ENCODE data around the gene NRSN1.

NRSN1 gene

DNA sequence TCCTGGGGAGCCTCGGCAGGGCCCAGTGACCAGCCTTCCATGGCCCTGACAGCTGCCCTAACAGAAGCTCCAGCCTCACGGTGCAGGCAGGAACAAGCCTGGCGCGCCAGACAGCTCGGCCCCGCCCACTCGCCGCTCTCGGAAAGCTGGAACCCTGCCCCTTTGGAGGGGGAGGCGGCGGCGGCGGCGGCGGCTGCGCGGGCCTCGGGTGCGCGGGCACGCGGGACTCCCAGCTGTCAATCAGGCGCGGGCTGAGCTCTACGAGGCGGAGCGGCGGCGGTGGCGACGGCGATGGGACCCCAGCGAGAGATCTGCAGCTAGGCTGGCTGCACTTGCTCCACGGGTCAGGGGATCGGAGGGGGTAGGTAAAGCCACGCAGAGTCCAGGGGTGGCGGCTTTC is at the start of gene NRSN1:
TSS of gene NRSN1 (plus strand) at position 236 of the 400 bp plus-strand sequence. CDS start 8,113 bp downstream, outside the sequence.
- DNase-seq (ENCODE audit: low read depth in 2 of 2, low spot score in 1 of 2) = no peak

- no peak for DNase-seq (ENCODE audit: low read depth in 2 of 2, low spot score in 1 of 2)
Measured at GRCh38 chr6:24078200-24078599, 47.8 kb upstream of the NRSN1 start.

GRCh38 chr6:24079076-24079475 is 46.9 kb upstream of the NRSN1 start:
- no peak for DNase-seq (ENCODE audit: low read depth in 2 of 2, low spot score in 1 of 2)

GRCh38 chr6:24080711-24081110 is 45.3 kb upstream of the NRSN1 start:
- DNase-seq (ENCODE audit: low read depth in 2 of 2, low spot score in 1 of 2) = no peak

DNA sequence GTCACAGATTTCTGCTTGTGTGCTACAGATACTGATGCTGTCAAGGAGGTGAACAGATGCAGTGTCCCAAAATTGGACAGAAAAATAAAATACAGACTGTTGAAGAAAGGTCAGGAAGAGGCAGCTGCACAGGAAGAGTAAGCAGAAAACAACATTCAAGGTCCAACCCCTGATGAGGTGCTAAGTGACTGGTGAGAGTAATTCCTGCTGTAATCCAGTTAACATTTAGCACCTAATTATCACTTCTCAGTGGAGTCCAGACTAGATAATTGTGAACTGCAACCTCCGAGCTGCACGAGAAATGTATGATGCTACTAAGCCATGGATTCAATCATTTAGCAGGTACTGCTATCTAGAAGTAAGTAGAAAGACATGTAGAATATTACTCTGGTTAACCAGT is 36.3 kb upstream of the NRSN1 start:
- DNase-seq (ENCODE audit: low read depth in 2 of 2, low spot score in 1 of 2) = no peak

GRCh38 chr6:24092407-24092806 is 33.6 kb upstream of the NRSN1 start:
- DNase-seq (ENCODE audit: low read depth in 2 of 2, low spot score in 1 of 2) = no peak

DNA sequence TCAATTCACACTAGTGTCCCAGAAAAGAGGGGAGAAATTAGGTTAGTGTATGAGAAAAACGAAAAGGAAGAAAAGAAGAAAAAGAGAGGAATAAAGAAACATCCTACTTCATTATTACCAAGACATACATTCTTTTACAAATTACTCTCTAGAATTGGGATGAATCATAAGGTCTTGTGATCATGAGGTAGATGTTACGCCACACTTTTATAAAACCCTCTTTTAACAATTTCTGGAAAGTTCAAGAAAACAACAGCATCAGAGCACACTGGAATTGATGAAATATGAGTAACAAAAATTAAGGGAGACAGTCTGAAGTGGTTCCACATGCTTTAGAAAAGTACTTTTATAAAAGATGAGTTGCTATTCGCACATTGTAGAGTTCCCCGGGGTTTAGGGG is 32.6 kb upstream of the NRSN1 start:
- no peak for DNase-seq (ENCODE audit: low read depth in 2 of 2, low spot score in 1 of 2)

GRCh38 chr6:24099181-24099580 is 26.8 kb upstream of the NRSN1 start:
- no peak for DNase-seq (ENCODE audit: low read depth in 2 of 2, low spot score in 1 of 2)

GRCh38 chr6:24100024-24100769 is 25.8 kb upstream of the NRSN1 start:
- no peak for DNase-seq (ENCODE audit: low read depth in 2 of 2, low spot score in 1 of 2)

DNA sequence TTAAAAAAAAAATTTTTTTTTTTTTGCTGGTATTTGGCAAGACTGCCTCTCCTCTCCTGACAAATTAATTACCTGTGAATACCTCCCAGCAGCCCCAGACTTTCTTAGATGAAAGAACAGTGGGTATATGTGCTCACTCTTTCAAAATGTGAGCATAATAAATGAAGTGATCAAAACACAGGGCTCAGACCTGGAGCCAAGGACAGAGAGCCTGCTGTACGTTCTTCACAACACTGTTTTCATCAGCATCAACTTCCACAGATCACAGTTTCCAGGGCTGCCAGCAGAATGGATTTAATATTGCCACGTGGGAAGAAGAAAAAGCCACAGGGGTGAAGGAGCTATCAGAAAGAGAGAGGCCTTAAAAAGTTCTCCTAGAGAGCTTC is 25.3 kb upstream of the NRSN1 start:
- DNase-seq (ENCODE audit: low read depth in 2 of 2, low spot score in 1 of 2) = no peak

GRCh38 chr6:24105191-24105590 is 20.8 kb upstream of the NRSN1 start:
- DNase-seq (ENCODE audit: low read depth in 2 of 2, low spot score in 1 of 2) = no peak

- DNase-seq (ENCODE audit: low read depth in 2 of 2, low spot score in 1 of 2) = no peak
Measured at GRCh38 chr6:24106291-24106690, 19.7 kb upstream of the NRSN1 start.

DNA sequence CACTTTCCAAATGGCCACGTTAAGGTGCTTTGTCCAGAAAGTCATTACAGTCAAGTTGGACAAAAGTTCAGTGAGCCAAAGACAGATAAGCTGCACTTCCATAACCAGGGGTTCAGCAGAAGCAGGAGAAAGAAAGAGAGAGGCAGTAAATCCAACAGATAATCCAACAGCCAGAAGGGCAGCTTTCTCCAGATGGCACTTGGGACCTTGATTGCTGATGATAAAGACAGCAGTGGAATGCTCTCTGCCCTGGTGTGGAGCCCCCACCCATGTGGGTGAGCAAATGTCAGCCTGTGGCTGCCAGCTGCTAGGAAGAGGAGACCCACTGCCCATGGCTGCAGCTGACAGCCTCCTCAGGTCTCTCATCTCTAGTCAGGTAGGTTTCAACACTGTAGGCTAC is 18.7 kb upstream of the NRSN1 start:
- no peak for DNase-seq (ENCODE audit: low read depth in 2 of 2, low spot score in 1 of 2)

GRCh38 chr6:24108056-24108455 is 18.0 kb upstream of the NRSN1 start:
- DNase-seq (ENCODE audit: low read depth in 2 of 2, low spot score in 1 of 2) = no peak

DNA sequence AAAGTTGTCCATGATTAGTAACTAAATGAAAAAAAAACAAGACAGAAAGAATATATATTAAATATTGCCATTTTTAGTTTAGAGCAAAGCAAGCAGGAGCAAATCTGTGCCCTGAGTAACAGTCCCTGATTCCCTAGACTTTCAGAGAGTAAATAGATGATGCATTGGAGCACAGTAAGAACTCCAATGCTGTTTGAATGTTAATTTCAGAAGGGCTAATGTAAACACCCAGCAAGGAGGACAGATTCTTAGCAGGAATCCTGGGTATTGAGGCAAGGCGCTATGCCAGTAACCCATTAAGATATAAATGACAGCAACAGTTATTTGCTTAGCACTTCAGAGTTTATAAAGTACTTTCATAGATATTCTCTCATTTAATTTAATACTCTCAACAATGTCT is 15.6 kb upstream of the NRSN1 start:
- no peak for DNase-seq (ENCODE audit: low read depth in 2 of 2, low spot score in 1 of 2)

- DNase-seq (ENCODE audit: low read depth in 2 of 2, low spot score in 1 of 2) = no peak
Measured at GRCh38 chr6:24113891-24114290, 12.1 kb upstream of the NRSN1 start.

DNA sequence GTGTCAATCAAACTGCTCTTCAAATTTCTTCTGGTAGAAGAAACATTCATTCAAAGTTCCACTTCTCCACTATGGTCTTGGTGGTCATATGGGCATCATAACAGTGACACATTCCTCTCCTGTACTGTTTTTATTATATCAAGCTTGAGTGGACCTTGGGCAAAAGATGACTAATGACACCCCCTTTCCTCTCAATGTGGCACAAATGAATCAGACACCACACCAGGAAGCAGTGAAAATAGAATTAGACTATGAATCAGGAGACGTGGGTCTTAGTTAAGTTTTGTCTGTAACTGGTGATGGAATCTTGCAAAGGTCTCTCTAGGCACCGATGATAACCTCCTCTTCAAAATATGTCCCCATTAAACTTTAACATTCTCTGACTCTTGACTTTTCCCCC is 9.0 kb upstream of the NRSN1 start:
- no peak for DNase-seq (ENCODE audit: low read depth in 2 of 2, low spot score in 1 of 2)

DNA sequence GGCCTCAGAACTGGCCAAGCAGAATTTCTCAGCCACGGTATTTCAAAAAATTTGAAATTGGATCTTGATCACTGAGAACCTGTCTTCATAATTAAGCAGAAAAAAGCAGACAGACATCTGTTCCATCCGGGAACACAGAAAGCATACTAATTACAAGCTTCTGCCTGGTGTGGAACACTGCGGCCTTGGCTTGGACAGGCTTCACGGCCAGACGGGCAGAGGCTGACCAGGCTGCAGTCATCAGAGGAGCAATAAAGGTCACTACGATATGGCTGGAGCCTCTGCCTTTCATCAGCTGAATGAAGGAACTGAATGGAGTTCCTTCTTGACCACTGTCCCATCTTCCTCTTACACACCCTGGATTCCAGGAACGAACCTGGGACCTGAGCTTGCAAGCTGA is 3.9 kb upstream of the NRSN1 start:
- DNase-seq (ENCODE audit: low read depth in 2 of 2, low spot score in 1 of 2) = no peak

DNA sequence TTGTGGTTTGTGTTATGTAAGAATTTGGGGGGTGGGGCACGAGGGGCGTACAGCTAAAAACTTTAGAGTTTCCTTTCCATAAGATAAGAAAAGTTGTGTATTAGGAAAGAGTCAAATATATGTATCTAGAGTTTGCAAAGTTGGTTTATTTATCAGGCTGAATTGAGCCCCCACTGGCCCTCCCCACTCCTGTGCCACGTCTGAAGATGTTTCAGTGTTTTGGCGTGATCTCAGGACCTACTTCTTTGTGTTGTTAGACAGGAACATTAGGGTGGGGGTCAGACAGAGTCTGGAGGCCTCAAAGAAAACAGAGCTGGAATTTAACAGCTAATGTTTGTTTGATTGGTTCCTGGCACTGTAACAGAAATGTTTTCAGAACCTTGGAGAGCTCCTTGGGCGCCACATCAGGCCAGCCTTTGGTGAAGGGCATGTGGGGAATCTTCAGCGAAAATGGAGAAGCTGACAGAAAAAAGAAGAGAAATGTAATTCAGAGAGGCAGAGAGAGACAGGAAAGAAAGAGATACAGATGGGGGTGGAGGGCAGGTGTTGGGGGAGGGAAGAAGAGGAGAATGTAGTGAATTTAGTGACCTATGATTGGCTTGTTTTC is 674 bp downstream of the NRSN1 start:
- DNase-seq (ENCODE audit: low read depth in 2 of 2, low spot score in 1 of 2) = no peak

DNA sequence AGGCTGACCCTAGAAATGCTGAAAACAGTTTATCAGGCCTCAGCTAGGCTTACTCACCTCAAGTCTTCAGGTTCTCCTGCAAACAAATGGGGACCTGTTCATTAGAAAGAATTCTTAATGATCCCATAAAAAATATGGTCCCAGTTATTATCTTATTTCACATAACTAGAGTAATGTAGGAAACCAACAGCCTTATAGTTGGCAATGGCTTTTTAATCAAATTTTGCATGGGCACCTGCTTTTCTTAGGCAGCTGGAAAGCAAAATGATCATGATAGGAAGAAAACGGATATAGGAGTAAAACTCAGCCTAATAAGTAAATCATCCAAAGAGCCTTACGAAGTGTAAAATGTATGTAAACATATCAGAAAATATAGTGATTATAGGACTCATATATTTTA is 1.3 kb downstream of the NRSN1 start:
- DNase-seq (ENCODE audit: low read depth in 2 of 2, low spot score in 1 of 2) = no peak

GRCh38 chr6:24131751-24132150 is 5.7 kb downstream of the NRSN1 start:
- no peak for DNase-seq (ENCODE audit: low read depth in 2 of 2, low spot score in 1 of 2)

DNA sequence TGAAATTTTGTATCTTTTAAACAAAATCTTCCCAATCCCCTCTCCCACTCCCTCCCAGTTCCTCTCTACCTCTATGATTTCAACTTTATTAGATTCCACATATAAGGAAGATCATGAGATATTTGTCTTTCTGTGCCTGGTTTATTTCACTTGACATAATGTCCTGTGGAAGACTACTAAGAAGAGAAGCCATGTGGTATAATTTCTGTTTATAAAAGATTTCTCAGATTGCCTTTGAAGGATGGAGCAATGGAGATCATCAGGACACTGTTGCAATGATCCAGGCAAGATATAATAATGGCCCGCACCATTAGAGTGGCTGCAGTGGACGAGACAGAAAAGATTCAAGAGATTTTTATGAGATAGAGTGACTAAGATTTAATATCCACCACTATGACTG is 13.1 kb downstream of the NRSN1 start:
- no peak for DNase-seq (ENCODE audit: low read depth in 2 of 2, low spot score in 1 of 2)

DNA sequence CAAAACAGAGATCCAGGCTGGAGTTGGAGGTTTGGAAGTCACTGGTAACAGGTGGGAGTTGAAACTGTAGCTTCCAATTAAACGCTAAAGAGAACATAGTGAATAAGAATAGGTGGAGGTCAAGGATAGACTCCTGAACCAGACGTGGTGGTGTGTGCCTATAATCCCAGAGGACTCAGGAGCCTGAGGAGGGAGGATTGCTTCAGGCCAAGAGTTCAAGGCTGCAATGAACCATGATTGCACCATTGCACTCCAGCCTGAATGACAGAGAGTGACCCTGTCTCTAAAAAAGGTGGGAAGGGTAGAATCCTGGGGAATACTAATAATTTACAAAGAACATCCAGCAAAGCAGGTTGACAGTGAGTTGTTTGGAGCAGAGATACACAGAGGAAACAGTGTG is 13.6 kb downstream of the NRSN1 start:
- no peak for DNase-seq (ENCODE audit: low read depth in 2 of 2, low spot score in 1 of 2)
